SK-N-MC (cell line): ENCODE results near the gene PALM.

Source experiments
- EZH2 ChIP-seq: fragments of 200-600 bp; sonication (generic); IDR thresholded peaks from one replicate; pipeline ENCODE4 v1.6.1; 2017; ENCODE audit warnings: antibody characterized with exemption
- FOXP2 ChIP-seq: optimal IDR thresholded peaks from 2 replicates; pipeline ENCODE3; 2011; ENCODE audit warnings: mild to moderate bottlenecking, moderate library complexity; ENCODE audit not compliant: insufficient read depth; ENCODE audit errors: extremely low read length, control extremely low read depth
- POLR2AphosphoS5 ChIP-seq: IDR thresholded peaks from 2 replicates; pipeline ENCODE4 v1.6.1; 2012; ENCODE audit warnings: mild to moderate bottlenecking, low read depth, low read length, borderline replicate concordance

- TF ChIP-seq EZH2 (no peak), POLR2AphosphoS5 (no peak), FOXP2 (no peak)
Measured at GRCh38 chr19:746208-746819, 37.6 kb downstream of the PALM start.
